Measurements from ENCODE around the gene GALNT12. TPM values are rescaled to one million over a fixed set of nuclear protein-coding genes. Genes with fewer than 3 reads are reported as not detected.

Gene GALNT12
- total RNA-seq, 1 donor from 2014 or later: 28.6 TPM

- DNase-seq (ENCODE audit: low spot score): no peak
These were observed 5.9 kb upstream of the GALNT12 start for GRCh38 chr9:98801561-98801960.

- no peak for DNase-seq (ENCODE audit: low spot score)
These were observed 5.5 kb upstream of the GALNT12 start for GRCh38 chr9:98801969-98802371.

GRCh38 chr9:98804083-98804482, 3.4 kb upstream of the GALNT12 start:
- DNase-seq (ENCODE audit: low spot score): no peak

- DNase-seq (ENCODE audit: low spot score): no peak
These were observed 1.8 kb upstream of the GALNT12 start for GRCh38 chr9:98805506-98806272.

- no peak for DNase-seq (ENCODE audit: low spot score)
These were observed 955 bp upstream of the GALNT12 start for GRCh38 chr9:98806394-98807035.

GRCh38 chr9:98807814-98808195, 335 bp downstream of the GALNT12 start:
- no peak for DNase-seq (ENCODE audit: low spot score)

GRCh38 chr9:98808411-98808815, 943 bp downstream of the GALNT12 start:
- DNase-seq (ENCODE audit: low spot score): peak; percentile 56

- DNase-seq (ENCODE audit: low spot score): no peak
These were observed 1.4 kb downstream of the GALNT12 start for GRCh38 chr9:98808875-98809274.

GRCh38 chr9:98809311-98810101, 2.0 kb downstream of the GALNT12 start:
- peak; percentile 54 for DNase-seq (ENCODE audit: low spot score)

- no peak for DNase-seq (ENCODE audit: low spot score)
These were observed 2.8 kb downstream of the GALNT12 start for GRCh38 chr9:98810102-98810842.

GRCh38 chr9:98811051-98811650, 3.7 kb downstream of the GALNT12 start:
- no peak for DNase-seq (ENCODE audit: low spot score)

GRCh38 chr9:98815391-98815951, 8.0 kb downstream of the GALNT12 start:
- no peak for DNase-seq (ENCODE audit: low spot score)

- DNase-seq (ENCODE audit: low spot score): no peak
These were observed 11.3 kb downstream of the GALNT12 start for GRCh38 chr9:98818764-98819163.

- no peak for DNase-seq (ENCODE audit: low spot score)
These were observed 11.8 kb downstream of the GALNT12 start for GRCh38 chr9:98819231-98819630.

GRCh38 chr9:98821831-98822230, 14.4 kb downstream of the GALNT12 start:
- no peak for DNase-seq (ENCODE audit: low spot score)

GRCh38 chr9:98822661-98823060, 15.2 kb downstream of the GALNT12 start:
- DNase-seq (ENCODE audit: low spot score): no peak

GRCh38 chr9:98823666-98824334, 16.3 kb downstream of the GALNT12 start:
- DNase-seq (ENCODE audit: low spot score): no peak

GRCh38 chr9:98825414-98825813, 17.9 kb downstream of the GALNT12 start:
- DNase-seq (ENCODE audit: low spot score): no peak

- DNase-seq (ENCODE audit: low spot score): no peak
These were observed 19.2 kb downstream of the GALNT12 start for GRCh38 chr9:98826716-98827115.

GRCh38 chr9:98829766-98830165, 22.3 kb downstream of the GALNT12 start:
- no peak for DNase-seq (ENCODE audit: low spot score)

- no peak for DNase-seq (ENCODE audit: low spot score)
These were observed 23.1 kb downstream of the GALNT12 start for GRCh38 chr9:98830554-98830953.

All from mucosa of gallbladder (tissue), 1 donor.